GM19324 (cell line): ENCODE measurements around the gene MYH9.
"Not testable (repeated sequence)": the region's sequence is repeated elsewhere in the genome, so short reads cannot be mapped to it uniquely, and the experiment has no call there.

Experiments
- ATAC-seq: cut with Tn5 transposase; IDR thresholded peaks from one replicate; pipeline ENCODE4 v1.9.1; 2021; ENCODE audit warnings: mild to moderate bottlenecking, moderate library complexity; ENCODE audit not compliant: unreplicated experiment, low FRiP score

The MYH9 gene

DNA sequence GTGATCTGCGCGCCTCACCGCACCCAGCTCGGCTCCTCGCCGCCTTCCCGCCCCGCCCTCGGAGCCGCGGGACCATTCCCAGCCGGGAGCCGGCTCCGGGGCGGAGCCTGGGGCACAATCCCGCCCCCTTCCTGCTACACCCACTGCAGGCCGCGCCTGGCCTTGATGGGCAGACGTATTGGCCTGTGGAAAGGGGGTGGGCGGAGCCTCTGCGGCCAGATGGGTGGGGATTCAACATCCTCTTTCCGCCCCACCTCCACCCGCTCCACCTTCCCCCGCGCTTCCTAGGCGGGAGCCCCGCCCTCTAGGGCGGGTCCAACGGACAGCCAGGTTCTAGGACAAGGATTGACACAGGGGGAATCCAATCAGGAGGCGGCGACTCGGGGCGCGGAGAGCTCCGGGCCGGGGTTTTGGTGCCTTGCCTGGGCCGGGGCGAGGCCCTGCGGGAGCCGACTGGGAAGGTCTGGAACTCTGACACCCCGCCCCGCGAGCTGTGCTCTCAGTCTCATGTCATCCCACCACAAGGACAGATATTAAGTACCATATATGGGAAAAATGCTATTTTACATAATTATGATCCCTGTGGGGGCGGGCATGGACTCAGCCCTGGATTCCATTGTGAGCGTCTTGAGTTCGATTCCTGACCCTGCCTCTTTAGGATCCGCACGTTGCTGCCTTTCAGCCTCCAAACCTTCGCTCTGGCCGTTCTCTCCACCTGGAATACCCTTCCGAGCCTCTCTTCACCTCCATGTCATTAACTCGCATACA, at the start of gene MYH9:
Gene MYH9 (minus strand): TSS at position 9 of the 768 bp plus-strand sequence. CDS start 38,731 bp downstream, outside the sequence.
- ATAC-seq: peak; percentile 82

DNA sequence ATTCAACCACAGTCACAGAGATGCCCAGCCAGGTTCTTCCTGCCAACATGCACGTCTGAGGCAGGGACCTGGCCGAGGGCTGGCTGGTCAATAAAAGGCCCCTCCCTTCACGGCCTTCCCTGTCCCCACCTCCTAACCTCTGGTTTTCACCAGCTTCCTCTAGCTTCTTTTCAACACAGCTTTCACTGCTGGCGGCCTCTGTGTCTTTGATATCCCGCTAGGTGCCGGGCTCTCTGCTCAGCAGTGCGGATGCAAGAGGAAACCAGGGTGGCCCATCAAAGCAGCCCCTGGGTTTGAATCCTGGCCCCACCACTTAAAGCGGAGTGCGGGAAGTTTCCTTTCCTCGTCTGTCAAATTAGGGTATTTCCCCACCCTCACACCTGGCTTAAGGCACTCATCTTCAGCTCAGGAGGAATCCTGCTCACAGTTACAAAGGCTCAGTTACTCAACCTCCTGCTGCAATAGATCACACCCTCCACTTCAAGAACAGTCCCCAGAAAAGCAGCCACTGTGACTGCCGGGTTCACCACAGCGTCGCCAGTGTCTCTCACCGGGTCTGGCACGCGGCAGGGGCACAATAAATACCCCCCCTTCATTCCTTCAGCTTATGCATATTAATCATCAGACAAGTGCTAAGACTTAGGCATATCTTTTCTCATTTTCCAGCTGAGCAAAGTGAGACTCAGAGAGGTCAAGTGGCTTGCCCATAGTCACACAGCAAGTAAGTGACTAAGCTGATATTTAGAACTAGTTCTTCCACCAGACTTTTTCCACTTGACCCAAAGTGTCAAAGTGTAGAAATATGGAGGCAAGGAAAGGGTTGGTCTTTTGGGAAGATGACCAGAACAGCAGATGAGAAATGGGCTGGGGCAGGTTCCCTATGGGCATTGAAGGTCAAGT, 48.0 kb upstream of the MYH9 start:
- no peak for ATAC-seq

DNA sequence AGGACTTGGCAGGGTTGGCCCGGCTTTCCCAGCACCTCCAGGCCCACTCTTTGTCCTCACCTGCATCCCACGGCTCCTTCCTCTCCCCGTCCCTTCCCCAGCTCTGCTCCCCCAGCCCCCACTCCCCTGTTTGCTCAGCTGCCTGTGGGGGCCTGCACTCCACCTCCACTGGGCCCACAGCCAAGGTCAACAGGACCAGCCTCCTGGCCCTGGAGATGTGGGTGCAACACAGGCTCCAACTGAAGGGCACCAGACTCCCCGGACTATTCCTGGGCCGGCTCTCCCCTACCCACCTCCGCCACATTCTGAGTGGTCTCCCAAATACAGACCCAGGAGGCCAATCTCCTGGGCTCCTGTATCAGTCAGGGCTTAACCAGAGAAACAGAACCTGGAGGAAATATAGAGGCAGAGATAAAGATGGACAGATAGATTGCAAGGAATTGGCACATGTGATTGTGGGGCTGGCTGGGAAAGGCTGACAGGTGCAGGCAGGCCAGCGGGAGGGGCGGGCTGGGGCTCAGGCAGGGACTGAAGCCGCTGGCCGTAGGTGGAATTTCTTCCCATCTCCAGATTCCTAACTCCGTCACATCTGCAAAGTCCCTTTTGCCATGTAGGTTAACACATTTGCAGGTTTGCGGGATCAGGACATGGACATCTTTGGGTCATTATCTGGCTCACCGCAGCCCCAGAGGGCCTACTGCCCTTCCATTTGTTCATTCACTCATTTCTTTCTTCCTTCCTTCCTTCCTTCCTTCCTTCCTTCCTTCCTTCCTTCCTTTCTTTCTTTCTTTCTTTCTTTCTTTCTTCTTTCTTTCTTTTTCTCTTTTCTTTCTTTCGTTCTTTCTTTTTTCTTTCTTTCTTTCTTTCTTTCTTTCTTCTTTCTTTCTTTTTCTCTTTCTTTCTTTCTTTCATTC, 45.8 kb upstream of the MYH9 start:
- no peak for ATAC-seq

DNA sequence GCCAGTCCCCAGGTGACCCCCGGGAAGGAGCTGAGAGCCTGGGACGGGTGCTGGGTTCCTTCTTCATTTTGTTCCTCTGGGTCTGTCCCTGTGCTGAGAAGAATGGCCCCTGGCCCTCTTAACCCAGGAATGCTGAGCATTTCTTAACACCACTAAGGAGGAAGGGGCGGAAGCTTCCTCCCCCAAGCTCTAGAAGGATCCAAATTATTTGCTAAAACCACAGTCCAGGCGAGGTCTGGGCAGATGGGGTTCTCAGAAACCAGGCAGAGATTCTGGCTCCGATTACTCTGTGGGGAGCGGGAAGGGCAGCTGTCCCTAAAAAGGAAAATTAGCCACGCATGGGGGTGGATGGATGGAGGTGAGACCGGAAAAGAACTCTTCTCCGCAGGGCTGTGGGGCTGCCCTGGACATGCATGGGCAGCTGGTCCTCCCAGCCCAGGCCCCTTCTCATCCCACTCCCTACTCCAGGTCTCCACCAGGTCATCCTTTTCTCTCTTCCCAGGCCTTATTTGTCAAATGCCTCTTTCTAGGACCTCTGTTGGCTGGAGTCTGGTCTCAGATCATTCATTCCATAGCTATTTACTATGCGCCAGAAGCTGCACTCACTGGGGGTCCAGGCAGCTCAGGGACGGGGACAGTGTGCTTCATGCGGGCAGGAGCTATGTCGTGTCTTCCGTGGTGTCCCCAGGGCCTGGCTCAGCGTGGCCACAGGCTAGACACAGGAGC, 45.0 kb upstream of the MYH9 start:
- no peak for ATAC-seq

DNA sequence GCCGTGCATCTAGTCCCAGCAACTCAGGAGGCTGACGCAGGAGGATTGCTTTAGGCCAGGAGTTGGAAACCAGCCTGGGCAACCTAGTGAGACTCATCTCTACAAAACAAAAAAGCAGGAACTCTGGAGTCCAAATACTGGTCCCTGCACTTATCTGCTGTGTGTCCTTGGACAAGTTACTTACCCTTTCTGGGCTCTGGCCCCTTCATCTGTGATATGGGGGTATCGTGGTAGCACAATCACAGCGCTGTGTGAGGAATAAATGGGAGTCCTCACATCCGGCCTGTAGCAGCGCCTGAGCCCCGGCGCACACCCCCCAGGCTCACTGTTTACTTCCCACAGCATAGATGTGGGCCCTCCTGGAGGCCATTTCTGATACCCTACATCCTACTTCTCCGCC, 44.2 kb upstream of the MYH9 start:
- ATAC-seq: no peak

DNA sequence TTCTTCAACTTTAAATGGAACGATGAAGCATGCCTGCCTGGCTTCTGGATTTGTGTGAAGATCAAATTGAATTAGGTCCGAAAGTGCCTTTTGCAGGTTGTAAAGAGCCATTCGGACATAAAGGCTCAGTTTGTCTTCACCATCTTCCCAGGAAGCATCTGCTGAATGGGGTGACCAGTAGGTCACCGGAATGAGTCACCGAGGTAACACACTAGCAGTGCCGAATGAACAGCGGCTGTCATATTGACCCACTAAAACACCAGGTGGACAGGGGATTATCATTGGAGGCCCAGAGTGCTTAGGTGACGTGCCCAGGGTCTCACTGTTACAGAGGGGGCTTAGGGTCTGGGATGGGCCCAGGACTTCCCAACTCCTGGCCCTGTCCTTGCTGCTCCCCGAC, 43.1 kb upstream of the MYH9 start:
- ATAC-seq: no peak

DNA sequence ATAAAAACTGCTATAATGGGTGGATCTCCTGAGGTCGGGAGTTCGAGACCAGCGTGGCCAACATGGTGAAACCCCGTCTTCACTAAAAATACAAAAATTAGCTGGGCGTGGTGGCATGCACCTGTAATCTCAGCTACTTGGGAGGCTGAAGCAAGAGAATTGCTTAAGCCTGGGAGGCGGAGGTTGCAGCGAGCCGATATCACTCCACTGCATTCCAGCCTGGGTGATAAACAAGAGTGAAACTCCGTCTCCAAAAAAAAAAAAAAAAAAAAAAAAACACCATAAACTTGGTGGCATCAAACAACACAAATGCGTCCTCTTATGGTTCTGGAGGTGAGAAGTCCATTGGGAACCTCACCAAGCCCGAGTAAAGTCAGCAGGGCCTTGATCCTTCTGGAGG, 40.2 kb upstream of the MYH9 start:
- not testable (repeated sequence) for ATAC-seq

DNA sequence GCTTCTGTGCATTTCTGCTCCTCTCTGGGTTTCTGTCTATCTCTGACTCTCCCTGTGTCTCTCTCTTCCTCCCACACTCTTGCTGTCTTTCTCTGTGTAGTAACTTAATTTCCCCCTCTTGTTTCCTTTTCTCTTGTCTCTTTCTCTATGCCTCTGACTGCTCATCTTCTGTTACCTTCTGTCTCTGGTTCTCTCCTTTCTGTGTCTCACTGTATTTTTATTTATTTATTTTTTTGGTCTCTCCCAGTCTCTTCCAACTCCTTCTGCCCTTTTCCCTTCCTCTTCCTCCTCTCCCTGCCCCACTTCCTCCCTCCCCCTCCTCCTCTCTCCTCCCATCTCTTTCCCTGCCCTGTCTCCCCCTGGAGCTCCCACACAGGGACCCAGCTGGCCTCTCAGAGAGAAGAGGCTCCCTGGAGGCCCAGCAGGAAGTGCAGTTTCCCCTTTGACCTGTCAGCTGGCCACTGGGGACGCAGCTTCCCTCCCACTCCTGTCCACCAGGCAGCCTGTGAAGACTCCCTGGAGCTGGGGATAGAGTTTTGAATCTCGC, 38.3 kb upstream of the MYH9 start:
- no peak for ATAC-seq

DNA sequence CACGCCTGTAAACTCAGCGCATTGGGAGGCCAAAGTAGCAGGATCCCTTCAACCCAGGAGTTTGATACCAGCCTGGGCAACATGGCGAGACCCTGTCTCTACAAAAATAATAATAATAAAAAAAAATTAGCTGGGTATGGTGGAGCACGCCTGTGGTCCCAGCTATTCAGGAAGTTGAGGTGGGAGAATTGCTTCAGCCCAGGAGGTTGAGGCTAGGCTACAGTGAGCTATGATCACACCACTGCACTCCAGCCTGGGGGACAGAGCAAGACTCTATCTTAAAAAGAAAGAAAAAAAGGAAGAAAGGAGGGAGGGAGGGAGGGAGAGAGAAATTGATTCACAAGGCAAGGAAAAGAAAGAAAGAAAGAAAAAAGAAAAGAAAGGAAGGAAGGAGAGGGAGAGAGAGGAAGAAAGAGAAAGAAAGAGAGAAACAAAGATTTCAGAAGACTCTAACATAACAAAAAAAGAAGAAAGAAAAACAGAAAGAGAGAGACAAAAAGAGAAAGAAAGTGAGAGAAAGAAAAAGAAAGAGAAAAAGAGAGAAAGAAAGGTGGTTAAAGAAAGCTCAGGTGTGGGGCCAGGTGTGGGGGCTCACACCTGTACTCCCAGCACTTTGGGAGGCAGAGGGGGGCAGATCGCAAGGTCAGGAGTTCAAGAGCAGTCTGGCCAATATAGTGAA, 37.3 kb upstream of the MYH9 start:
- ATAC-seq: no peak

DNA sequence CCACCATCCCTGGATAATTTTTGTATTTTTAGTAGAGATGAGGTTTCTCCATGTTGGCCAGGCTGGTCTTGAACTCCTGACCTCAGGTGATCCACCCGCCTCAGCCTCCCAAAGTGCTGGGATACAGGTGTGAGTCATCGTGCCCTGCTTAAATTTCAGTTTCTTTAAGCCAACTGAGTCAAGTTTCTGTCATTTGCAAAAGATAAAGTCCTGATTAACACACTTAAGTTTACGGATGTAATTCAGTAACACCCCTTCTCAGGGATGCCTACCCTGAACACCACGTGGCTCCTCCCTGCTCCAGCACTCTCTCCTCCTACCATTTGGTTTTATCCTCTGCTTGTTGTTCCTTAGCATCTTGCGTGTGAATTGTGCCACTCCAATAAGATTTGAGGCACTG, 36.7 kb upstream of the MYH9 start:
- ATAC-seq: not testable (repeated sequence)

DNA sequence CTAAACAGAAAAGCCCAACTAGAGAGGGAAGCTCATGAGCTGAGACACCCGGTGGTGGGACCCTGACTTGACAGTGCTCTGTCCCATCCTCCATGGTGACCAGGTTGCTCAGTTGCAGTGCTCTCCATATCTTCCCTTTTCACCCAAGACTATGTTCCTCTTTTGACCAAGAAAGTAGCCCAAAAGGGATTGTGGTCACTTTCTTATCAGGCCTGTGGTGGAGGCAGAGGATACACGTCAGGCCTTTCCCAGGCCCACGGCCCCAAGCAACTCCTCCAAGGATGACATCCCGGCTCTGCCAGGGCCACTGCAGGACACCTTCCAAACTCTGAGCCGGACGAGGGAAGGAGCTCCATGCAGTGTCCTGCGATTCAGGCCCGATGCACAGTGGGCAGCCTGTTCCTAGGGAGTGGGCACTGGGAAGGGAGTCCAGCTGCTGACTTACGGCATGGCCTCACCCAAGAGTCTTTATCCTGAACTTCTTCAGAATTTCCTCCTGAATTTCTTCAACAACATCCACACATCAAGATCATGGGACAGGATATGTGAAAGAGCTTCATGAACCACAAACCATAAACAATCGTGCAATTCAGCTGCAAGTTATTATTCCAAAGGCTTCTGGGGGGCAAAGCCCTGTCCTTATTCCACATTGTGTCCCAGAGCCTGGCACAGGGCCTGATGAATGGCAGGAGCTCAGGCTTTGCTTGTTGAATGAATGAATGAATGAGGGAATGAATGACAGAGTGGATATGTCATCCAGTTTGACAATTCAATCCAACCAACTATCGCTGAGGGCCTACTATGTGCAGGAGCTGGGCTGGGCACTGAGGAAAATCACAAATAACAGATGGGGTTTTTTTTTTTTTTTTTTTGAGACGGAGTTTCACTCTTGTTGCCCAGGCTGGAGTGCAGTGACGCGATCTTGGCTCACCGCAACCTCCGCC, 36.0 kb upstream of the MYH9 start:
- no peak for ATAC-seq

DNA sequence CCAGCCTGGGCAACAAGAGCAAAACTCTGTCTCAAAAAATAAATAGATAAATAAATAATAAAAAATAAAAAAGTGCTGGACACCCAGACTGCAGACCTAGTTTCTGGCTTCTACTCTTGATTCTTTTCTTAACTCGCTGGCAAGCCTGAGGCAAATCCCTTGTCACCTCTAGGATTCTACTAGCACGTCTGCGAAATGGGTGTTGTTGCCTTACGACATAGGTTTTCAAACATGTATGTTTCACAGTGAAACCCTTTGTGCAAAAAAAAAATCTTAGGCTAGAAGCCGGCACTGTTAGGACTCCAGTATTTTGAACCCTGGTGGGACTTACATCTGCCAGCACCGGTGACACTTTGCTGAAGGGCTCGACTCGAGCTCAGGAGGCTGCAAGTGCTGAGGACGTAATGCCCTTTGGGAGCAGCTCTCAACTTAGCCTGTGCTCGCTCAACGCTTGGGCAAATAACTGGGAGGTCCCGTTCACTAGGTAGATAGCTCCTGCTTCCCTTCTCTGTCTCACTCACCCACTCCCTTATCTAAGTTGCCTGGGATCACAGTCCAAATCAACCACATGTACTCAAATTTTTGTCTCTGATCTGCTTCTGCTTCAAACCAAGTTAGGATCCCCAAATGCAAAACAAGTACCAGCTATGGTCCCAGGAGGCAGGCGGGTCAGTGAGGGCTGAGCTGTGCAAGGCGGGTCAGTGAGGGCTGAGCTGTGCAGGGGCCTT, 34.7 kb upstream of the MYH9 start:
- ATAC-seq: no peak

DNA sequence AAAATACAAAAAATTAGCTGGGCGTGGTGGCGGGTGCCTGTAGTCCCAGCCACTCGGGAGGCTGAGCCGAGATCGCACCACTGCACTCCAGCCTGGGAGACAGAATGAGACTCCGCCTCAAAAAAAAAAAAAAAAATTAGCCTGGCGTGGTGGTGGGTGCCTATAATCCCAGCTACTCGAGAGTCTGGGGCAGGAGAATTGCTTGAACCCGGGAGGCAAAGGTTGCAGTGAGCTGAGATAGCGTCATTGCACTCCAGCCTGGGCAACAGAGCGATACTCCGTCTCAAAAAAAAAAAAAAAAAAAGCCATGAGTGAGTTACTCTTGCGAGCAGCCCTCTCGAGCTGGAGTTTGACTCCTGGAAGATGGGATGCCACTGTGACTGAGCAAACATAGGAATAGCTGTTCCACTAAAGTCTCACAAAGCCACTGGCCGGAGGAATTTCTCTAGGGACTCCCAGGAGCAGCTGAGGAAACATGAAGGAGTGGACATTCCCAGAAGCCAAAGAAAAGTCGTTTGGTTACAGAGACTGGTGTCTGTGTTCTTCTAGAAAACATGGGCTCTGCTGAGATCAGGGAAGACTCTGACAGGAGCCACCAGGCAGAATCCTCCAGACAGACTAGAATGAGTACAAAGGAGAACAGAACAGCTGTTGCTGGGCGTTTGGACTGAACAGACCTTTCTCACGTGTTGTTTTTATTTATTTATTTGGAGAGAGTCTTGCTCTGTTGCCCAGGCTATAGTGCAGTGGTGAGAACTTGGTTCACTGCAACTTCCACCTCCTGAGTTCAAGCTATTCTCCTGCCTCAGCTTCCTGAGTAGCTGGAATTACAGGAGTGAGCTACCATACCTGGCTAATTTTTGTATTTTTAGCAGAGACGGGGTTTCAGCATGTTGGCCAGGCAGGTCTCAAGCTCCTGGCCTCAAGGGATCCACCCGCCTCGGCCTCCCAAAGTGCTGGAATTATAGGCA, 32.4 kb upstream of the MYH9 start:
- ATAC-seq: no peak

DNA sequence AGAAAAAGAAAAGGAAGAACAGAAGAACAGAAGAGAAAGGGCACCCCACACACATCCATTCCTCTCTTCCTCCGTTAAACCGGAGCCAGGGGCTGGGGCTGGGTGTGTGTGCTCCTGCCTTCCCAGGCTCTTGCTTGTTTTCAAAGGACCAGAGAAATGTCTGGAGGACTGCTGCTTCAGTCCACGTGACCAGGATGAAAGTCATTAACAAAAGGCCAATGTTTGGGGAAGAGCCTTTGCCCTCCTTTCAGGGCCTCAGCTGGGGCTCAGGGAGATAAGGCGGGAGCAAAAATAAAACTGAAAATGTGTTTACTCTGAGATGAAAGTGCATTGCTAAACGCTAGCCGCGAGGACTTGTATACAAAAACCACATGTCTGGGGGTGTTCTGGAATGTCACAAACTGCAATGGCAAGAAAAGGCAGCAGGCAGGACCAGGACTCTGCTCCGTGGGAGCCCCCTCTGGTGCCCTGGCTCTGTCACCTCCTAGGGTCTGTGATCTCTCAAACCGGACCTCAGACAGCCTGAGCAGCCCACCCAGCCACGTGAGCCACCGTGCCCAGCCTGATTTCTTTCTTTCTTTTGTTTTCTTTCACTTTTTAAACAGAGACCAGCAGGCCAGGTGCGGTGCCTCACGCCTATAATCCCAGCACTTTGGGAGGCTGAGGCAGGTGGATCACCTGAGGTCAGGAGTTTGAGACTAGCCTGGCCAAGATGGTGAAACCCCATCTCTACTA, 31.6 kb upstream of the MYH9 start:
- ATAC-seq: peak; percentile 71

DNA sequence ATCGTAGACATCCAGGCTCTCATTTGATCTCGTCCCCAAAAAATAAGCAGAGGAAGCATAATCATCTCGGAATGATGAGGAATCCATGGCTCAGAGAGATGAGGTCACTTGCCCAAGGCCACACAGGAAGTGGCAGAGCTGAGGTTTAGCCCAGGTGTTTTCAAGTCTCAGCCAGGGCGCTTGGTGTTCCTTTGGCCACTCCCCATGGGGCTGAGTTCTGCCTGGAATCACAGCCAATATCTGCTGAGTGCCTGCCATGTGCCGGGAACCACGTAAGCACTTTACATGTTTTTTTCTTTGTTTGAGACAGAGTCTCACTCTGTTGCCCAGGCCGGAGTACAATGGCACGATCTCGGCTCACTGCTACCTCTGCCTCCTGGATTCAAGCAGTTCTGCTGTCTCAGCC, 29.5 kb upstream of the MYH9 start:
- ATAC-seq: no peak
